Pancreas (tissue), 10 donors: ENCODE measurements around the gene SORT1. TPM values are rescaled to one million over a fixed set of nuclear protein-coding genes. Genes with fewer than 3 reads are reported as not detected.

Experiments
- ATAC-seq, 4 donors: fragments of 200-7000 bp; cut with Tn5 transposase; one replicate each; pipeline versions ENCODE4 v1.8.0 to v1.9.1; 2020; ENCODE audit warnings: mild to moderate bottlenecking in 4 of 4, moderate library complexity in 4 of 4
- DNase-seq, 6 donors: peaks; one replicate each; pipeline ENCODE4 v3.0.0-alpha.2; 2020
- FAIRE-seq: peaks from 2 replicates; lab custom pipeline; 2012; peaks lifted over from hg19 to GRCh38; lab: Jason Lieb, UNC
- H3K27ac ChIP-seq, 4 donors: fragments of 200-600 bp; sonication (generic); 1 replicate in 3 of 4; 2 replicates in 1 of 4; pipeline versions ENCODE4 v1.5.0 to v1.8.0; 2020
- H3K27me3 ChIP-seq, 4 donors: fragments of 200-600 bp; one replicate each; pipeline ENCODE4 v1.8.0; 2021
- H3K36me3 ChIP-seq, 3 donors: fragments of 200-600 bp; sonication (generic) in 1 of 3; one replicate each; pipeline versions ENCODE4 v1.5.0 to v1.8.0; 2020 to 2021
- H3K4me1 ChIP-seq, 3 donors: fragments of 200-600 bp; one replicate each; pipeline ENCODE4 v1.8.0; 2021
- H3K4me3 ChIP-seq, 4 donors: fragments of 200-600 bp; sonication (generic) in 2 of 4; one replicate each; pipeline versions ENCODE4 v1.5.0 to v1.8.0; 2020 to 2021
- H3K9me3 ChIP-seq, 4 donors: fragments of 200-600 bp; one replicate each; pipeline ENCODE4 v1.8.0; 2021
- WGBS, 2 donors: extraction: QIAGEN DNeasy Blood & Tissue Kit; methylation state at CpG; one replicate each; pipeline ENCODE4 v1.1.7; 2013; 5-methylcytosine and 5-hydroxymethylcytosine counted together
- intact Hi-C, 3 donors: fragments of 100-400 bp; cut with DNase I; formaldehyde crosslinking; loops; one replicate each; pipeline versions ENCODE4 v1.11.1 to v1.14.2; 2022
- polyA plus RNA-seq, 2 donors: library from polyadenylated mRNA; stranded (reverse); fragments of 200-250 nt; gene quantifications; one replicate each; pipeline ENCODE4 v1.2.3, GENCODE V29; 2013
- total RNA-seq, 6 donors: library from RNA; stranded (reverse); fragmentation: NEBNext Ultra II Directional in 4 of 6; extraction: Animal tissue kit (Norgen Biotek cat#: 25700) in 4 of 6; gene quantifications; one replicate each; pipeline versions ENCODE4 v1.2.1 to v1.2.4, GENCODE V29; 2021 to 2023
- TF ChIP-seq, protein P1 (sequence below), 4 donors: fragments of 200-600 bp; sonication (generic) in 3 of 4; IDR thresholded peaks; one replicate each; pipeline versions ENCODE4 v1.5.0 to v1.8.0; 2021; ENCODE audit warnings: antibody characterized with exemption in 4 of 4
- donor health status: healthy with polysubstance abuse.
- donor health status: DM: no; HTN: no; CAD: no; lungs with moderate emphysema.
- donor health status: DM: no; HTN: no; CAD: no.
- donor health status: control.
- donor health status: control.
- donor health status: Bipolar disorder and iron deficiency.
- donor health status: DM: yes; HTN: yes; CAD: no.
- donor health status: DM: no; HTN: no; CAD: no.
- donor health status: DM: no; HTN: no; CAD: no.
- donor health status: DM: yes; HTN: yes; CAD: no.

SORT1 gene
- total and polyA plus RNA-seq, 8 donors: 10.4 to 60.7 (median 25.1) TPM

DNA sequence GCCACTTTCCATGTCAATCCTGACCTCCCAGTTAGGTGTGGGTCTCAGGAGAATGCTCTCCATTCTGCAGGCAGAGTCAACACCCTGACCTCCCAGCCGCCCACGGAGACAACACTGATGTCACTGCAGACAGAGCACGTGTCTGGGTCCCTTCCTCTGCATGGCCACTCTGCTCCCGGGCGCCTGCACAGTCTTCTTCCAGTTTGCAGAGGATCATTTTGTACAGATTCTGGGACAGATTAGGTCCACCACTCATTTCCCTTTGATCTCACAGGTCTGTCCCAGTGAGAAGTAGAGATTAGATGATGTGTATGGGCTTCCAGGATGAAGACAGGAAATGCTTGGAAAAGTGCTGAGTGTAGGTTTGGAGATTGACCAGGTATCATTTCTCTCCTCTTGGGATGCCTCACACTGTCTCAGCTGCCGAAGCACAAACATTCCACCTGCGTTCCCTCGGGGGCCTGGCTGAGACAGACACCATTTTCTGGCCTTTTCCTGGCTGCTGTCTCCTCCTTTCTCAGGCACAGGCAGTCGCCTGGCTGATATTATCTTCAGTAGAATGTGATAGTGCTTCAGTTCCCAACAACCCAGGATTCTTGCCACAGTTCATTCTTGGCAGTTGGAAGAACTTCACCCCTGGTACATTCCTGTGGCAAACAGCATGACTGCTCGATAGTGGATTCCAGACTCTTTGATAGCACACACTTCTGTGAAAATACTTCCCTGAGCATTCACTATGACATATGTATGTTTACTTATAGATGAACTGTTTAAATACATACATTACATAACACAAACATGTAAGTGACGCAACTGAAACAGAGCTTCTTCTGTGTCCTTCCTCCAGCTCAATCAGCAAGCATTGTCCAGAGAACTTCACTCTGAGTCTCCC lies 98.8 kb downstream of the SORT1 start:
- intact Hi-C loops: no loop called here

DNA sequence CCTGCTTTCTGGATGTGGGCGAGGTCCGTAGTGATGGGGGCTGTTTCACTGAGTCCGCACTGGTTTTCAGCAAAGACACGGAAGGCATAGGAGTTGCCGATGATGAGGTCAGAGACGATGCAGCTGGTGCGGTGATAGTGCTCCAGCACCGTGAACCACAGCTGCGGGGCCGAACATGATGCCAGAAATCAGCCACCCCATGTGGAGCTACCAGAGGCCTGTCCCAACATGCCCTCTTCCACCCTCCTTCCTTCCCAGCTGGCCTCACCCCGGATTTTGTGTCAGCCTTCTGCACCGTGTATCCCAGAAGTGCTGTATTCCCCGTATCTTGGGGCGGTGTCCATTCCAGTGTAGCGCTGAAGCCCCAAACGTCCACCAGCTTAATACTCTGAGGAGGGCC lies 100.9 kb downstream of the SORT1 start:
- 87 to 90% methylated on average over 16 of the region's 16 CpGs for WGBS, 2 donors
- H3K27ac ChIP-seq: no peak overlapping the region
- ATAC-seq (no peak), DNase-seq (no peak), FAIRE-seq (no peak)
- no peak overlapping the region for H3K4me3 ChIP-seq
- no peaks in the 10 kb centered on the region for H3K9me3 ChIP-seq
- intact Hi-C loops: no loop called here
- TF ChIP-seq, protein P1, sequence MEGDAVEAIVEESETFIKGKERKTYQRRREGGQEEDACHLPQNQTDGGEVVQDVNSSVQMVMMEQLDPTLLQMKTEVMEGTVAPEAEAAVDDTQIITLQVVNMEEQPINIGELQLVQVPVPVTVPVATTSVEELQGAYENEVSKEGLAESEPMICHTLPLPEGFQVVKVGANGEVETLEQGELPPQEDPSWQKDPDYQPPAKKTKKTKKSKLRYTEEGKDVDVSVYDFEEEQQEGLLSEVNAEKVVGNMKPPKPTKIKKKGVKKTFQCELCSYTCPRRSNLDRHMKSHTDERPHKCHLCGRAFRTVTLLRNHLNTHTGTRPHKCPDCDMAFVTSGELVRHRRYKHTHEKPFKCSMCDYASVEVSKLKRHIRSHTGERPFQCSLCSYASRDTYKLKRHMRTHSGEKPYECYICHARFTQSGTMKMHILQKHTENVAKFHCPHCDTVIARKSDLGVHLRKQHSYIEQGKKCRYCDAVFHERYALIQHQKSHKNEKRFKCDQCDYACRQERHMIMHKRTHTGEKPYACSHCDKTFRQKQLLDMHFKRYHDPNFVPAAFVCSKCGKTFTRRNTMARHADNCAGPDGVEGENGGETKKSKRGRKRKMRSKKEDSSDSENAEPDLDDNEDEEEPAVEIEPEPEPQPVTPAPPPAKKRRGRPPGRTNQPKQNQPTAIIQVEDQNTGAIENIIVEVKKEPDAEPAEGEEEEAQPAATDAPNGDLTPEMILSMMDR (IDR thresholded peaks at IDR 0.05): no peak
- no peaks in the 10 kb centered on the region for H3K27me3 ChIP-seq
- peaks cover 0 to 3% (median 0%) of the 10 kb centered on the region in 3 donors for H3K4me1 ChIP-seq
- no peaks in the 10 kb centered on the region for H3K36me3 ChIP-seq

More for the DNA sequence above, 98.8 kb downstream of the SORT1 start:
- no peak overlapping the region for H3K4me3 ChIP-seq
- peaks cover 0 to 3% (median 0%) of the 10 kb centered on the region in 3 donors for H3K4me1 ChIP-seq
- no peaks in the 10 kb centered on the region for H3K36me3 ChIP-seq
- ATAC-seq (peak in 3 of 4 donors; percentile 65 to 74 (median 67)), FAIRE-seq (no peak), DNase-seq (no peak)
- H3K27ac ChIP-seq: peak overlapping the region in 1 of 4 donors; percentile 12
- 52 to 56% methylated on average over 11 of the region's 11 CpGs for WGBS, 2 donors
- H3K27me3 ChIP-seq: no peaks in the 10 kb centered on the region
- TF ChIP-seq, protein P1 (IDR thresholded peaks at IDR 0.05): no peak
- no peaks in the 10 kb centered on the region for H3K9me3 ChIP-seq

DNA sequence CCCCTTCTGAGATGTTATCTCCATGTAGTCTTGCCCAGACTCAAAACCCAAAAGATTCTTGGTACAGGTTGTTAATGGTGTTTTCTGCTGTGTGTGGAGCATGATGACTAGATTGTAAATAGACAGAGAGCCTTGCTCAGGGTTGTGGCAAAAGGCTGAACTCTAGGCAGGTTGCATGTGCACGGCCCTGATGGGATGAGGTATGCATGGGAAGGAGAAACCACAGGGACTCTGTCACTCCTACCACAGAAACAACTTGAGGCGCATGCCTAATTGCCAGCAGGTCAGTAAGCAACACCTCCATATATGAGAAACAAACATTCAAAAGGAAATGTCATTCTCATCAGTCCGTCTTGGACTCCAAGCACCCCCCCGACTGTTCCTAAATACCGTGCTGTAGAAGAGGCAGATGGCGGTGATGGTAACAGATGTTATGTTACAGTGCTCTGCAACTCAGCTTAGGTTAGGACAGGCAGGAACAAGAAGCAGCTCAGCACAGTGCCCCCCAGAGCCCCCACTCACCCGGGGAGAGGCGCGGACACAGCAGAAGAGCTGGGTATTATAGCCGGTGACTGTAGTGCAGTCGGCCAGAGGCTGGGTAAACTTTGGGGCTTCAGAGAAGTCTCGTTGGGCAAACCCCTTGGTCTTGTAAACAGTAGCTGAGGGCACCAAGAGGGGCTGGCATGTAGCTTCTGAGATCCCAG lies 101.9 kb downstream of the SORT1 start:
- H3K4me1 ChIP-seq: peaks cover 0 to 3% (median 0%) of the 10 kb centered on the region in 3 donors
- no peak overlapping the region for H3K4me3 ChIP-seq
- ATAC-seq (no peak), FAIRE-seq (no peak), DNase-seq (no peak)
- H3K9me3 ChIP-seq: no peaks in the 10 kb centered on the region
- TF ChIP-seq, protein P1 (IDR thresholded peaks at IDR 0.05): no peak
- H3K27me3 ChIP-seq: no peaks in the 10 kb centered on the region
- 72 to 74% methylated on average over 12 of the region's 12 CpGs for WGBS, 2 donors
- no peak overlapping the region for H3K27ac ChIP-seq
- H3K36me3 ChIP-seq: no peaks in the 10 kb centered on the region
- intact Hi-C loops: no loop called here

DNA sequence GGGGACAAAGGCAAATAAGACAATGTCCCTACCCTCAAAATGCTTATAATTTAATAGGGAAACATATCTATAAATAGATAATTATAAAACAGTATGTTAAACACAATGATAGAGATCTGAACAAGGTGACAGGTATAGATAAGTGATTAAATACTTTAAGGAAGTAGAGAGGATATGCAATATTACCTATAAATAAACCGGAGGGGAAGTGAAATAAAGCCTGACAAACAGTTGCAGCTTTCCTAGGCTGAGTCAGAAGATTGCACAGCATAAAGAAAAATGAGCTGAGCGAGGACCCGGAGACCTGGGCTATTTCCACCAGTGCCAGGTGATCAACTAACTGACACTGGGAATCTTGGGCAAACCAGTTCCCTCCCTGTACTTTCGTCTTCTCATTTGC lies 103.2 kb downstream of the SORT1 start:
- 53 to 66% methylated on average over 4 of the region's 4 CpGs for whole genome bisulfite sequencing, 2 donors
- H3K27me3 ChIP-seq: no peaks in the 10 kb centered on the region
- no peak for FAIRE-seq
- TF ChIP-seq, protein P1 (IDR thresholded peaks at IDR 0.05): no peak
- no peak overlapping the region for H3K4me3 ChIP-seq
- H3K4me1 ChIP-seq: peaks cover 0 to 2% (median 0%) of the 10 kb centered on the region in 3 donors
- H3K9me3 ChIP-seq: no peaks in the 10 kb centered on the region
- no peak for DNase-seq
- H3K27ac ChIP-seq: no peak overlapping the region
- no peaks in the 10 kb centered on the region for H3K36me3 ChIP-seq
- intact Hi-C loops: no loop called here
- no peak for ATAC-seq
